Measurements from ENCODE around the gene PRKAR1B.

The PRKAR1B gene

DNA sequence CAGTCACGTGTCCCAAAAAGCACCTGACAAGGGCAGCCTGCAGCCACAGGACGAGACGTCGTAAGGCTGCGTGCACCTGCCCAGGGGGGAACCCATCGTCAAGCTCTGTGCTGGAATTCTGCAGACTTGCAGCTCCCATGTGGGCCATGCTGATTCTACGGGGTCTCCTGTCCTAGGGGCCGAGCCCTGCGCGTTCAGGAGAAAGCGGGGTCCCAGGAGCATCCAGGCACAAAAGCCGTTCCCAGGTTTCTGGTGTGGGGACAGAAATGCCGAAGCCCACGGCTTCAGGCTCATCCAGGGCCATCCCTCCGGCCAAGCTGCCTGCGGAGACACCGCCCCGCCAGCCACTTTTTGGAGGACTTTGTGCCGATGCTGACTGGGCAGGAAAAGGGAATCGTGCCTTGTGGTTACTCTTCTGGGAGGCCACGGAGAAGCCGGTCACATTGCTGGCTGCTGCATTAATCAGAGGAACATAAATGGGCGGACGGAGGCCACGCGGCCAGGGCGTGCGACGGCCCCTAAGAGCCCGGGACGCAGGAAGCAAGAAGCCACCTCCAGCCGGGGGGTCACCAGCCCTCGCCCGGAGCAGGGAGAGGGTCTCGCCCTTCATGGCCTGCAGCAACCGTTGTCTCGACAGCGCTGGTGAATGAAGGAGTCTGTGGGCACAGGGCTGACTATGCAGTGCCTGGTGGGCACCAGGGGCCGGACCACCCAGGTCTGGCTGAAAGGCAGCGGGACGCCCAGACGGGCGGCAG is 144.8 kb downstream of the PRKAR1B start:
- Histone ChIP-seq H2BK120ac (ENCODE audit: low read depth, low read length) (no peak overlapping the region), H4K91ac (ENCODE audit: low read length) (no peak overlapping the region), H3K9me3 (ENCODE audit: control insufficient read depth, low read length) (peaks cover 5% of the 10 kb centered on the region), H2BK15ac (ENCODE audit: low read depth, poor library complexity, severe bottlenecking) (no peak overlapping the region), H3K36me3 (ENCODE audit: control insufficient read depth in 1 of 2, insufficient read depth in 2 of 2, low read depth in 1 of 2, low read length in 2 of 2) (peaks cover 0 to 47% of the 10 kb centered on the region in 2 experiments), H2BK5ac (ENCODE audit: low read depth, low read length, poor library complexity, severe bottlenecking) (no peak overlapping the region), H2BK12ac (ENCODE audit: low read length in 2 of 2) (no peak overlapping the region), H3K18ac (ENCODE audit: low read depth in 1 of 2, low read length in 2 of 2) (no peak overlapping the region), H3K4me2 (ENCODE audit: low read length, poor library complexity, severe bottlenecking) (no peak overlapping the region), H2AFZ (ENCODE audit: low read depth, low read length) (no peak overlapping the region), H3K4me1 (ENCODE audit: control insufficient read depth, insufficient read depth, low read depth, low read length) (peaks cover 11% of the 10 kb centered on the region), H3K79me1 (replicated peaks; ENCODE audit: low read length, poor library complexity, severe bottlenecking) (no peaks in the 10 kb centered on the region), H3K14ac (ENCODE audit: low read length in 2 of 2) (no peak overlapping the region), H3K4me3 (ENCODE audit: insufficient read depth in 1 of 2, low read depth in 1 of 2, low read length in 2 of 2) (no peak overlapping the region), H3K23ac (ENCODE audit: low read length in 2 of 2) (no peak overlapping the region), H3K4ac (ENCODE audit: low read depth in 1 of 2, low read length in 2 of 2) (no peak overlapping the region), H3K27ac (ENCODE audit: low read length, poor library complexity, severe bottlenecking) (no peak overlapping the region), H2AK5ac (ENCODE audit: low read length, severe bottlenecking) (no peak overlapping the region), H4K8ac (ENCODE audit: low read length) (no peak overlapping the region), H3K9ac (ENCODE audit: low read length) (no peak overlapping the region), H3K27me3 (ENCODE audit: control insufficient read depth in 1 of 2, insufficient read depth in 1 of 2, low read length in 2 of 2) (no peaks in the 10 kb centered on the region)
- WGBS = 96% methylated on average over 43 of the region's 43 CpGs
- no peak for DNase-seq

DNA sequence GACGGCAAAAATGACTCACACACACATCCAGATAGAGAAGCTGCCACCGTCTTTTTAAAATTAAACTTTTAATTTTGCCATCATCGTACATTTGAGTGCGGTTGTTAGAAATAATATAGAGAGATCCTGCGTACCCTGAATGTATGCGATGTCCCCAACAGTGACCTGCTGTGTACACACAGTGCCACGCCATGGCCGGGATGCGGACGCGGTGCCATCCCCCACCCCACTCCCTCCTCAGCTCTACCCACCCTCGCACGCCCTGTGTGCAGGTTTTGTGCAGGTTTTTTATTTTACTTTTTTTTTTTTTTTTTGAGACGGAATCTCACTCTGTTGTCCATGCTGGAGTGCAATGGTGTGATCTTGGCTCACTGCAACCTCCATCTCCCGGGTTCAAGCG is 148.7 kb downstream of the PRKAR1B start:
- H3K4me3 ChIP-seq (ENCODE audit: insufficient read depth in 1 of 2, low read depth in 1 of 2, low read length in 2 of 2) = no peak overlapping the region
- no peak overlapping the region for H3K14ac ChIP-seq (ENCODE audit: low read length in 2 of 2)
- H2BK12ac ChIP-seq (ENCODE audit: low read length in 2 of 2) = no peak overlapping the region
- H3K36me3 ChIP-seq (ENCODE audit: control insufficient read depth in 1 of 2, insufficient read depth in 2 of 2, low read depth in 1 of 2, low read length in 2 of 2) = peaks cover 0 to 50% of the 10 kb centered on the region in 2 experiments
- H4K8ac ChIP-seq (ENCODE audit: low read length) = no peak overlapping the region
- H2BK5ac ChIP-seq (ENCODE audit: low read depth, low read length, poor library complexity, severe bottlenecking) = no peak overlapping the region
- DNase-seq = no peak
- H4K91ac ChIP-seq (ENCODE audit: low read length) = no peak overlapping the region
- 98% methylated on average over 14 of the region's 16 CpGs for WGBS
- no peak overlapping the region for H2AK5ac ChIP-seq (ENCODE audit: low read length, severe bottlenecking)
- H3K18ac ChIP-seq (ENCODE audit: low read depth in 1 of 2, low read length in 2 of 2) = no peak overlapping the region
- peaks cover 0 to 5% of the 10 kb centered on the region in 2 experiments for H3K27me3 ChIP-seq (ENCODE audit: control insufficient read depth in 1 of 2, insufficient read depth in 1 of 2, low read length in 2 of 2)
- no peak overlapping the region for H3K27ac ChIP-seq (ENCODE audit: low read length, poor library complexity, severe bottlenecking)
- H3K23ac ChIP-seq (ENCODE audit: low read length in 2 of 2) = no peak overlapping the region
- H3K9me3 ChIP-seq (ENCODE audit: control insufficient read depth, low read length) = no peaks in the 10 kb centered on the region
- no peak overlapping the region for H3K4me2 ChIP-seq (ENCODE audit: low read length, poor library complexity, severe bottlenecking)
- no peak overlapping the region for H2BK120ac ChIP-seq (ENCODE audit: low read depth, low read length)
- H3K4ac ChIP-seq (ENCODE audit: low read depth in 1 of 2, low read length in 2 of 2) = no peak overlapping the region
- no peak overlapping the region for H2AFZ ChIP-seq (ENCODE audit: low read depth, low read length)
- peaks cover 7% of the 10 kb centered on the region for H3K4me1 ChIP-seq (ENCODE audit: control insufficient read depth, insufficient read depth, low read depth, low read length)
- H3K9ac ChIP-seq (ENCODE audit: low read length) = no peak overlapping the region
- H2BK15ac ChIP-seq (ENCODE audit: low read depth, poor library complexity, severe bottlenecking) = no peak overlapping the region
- H3K79me1 ChIP-seq (replicated peaks; ENCODE audit: low read length, poor library complexity, severe bottlenecking) = no peaks in the 10 kb centered on the region

DNA sequence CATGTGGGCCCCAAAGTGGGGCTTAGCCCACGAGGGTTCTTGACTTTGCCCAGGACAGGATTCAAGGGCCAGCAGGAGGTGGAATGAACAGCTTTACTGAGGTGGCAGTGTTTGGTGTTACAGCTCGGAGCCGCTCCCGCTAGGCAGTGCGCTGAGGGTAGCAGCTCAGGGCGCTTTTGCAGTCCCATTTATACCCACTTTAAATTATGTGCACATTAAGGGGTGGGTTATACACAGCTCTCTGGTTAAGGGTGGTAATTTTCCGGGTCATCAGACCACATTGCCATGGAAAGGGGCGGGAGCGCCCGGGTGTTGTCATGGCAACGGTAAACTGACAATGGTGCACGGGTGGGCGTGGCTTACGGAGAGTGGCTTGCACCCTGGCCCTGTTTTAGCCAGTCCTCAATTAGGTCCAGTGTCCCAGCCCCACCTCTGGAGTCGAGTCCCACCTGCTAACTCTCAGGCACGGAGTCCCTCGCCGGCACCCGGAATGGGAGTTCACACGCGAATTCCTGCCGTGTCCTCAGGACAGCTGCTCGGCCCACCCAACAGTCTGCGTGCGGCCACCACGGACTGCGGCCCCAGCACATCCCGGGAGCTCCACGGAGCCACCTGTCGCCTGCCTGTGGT is 149.2 kb downstream of the PRKAR1B start:
- H2BK120ac ChIP-seq (ENCODE audit: low read depth, low read length) = no peak overlapping the region
- H3K4ac ChIP-seq (ENCODE audit: low read depth in 1 of 2, low read length in 2 of 2) = no peak overlapping the region
- no peaks in the 10 kb centered on the region for H3K79me1 ChIP-seq (replicated peaks; ENCODE audit: low read length, poor library complexity, severe bottlenecking)
- no peak overlapping the region for H2BK5ac ChIP-seq (ENCODE audit: low read depth, low read length, poor library complexity, severe bottlenecking)
- H3K36me3 ChIP-seq (ENCODE audit: control insufficient read depth in 1 of 2, insufficient read depth in 2 of 2, low read depth in 1 of 2, low read length in 2 of 2) = peaks cover 0 to 45% of the 10 kb centered on the region in 2 experiments
- H3K27me3 ChIP-seq (ENCODE audit: control insufficient read depth in 1 of 2, insufficient read depth in 1 of 2, low read length in 2 of 2) = peaks cover 0 to 6% of the 10 kb centered on the region in 2 experiments
- H3K14ac ChIP-seq (ENCODE audit: low read length in 2 of 2) = no peak overlapping the region
- H3K4me2 ChIP-seq (ENCODE audit: low read length, poor library complexity, severe bottlenecking) = no peak overlapping the region
- 94% methylated on average over 27 of the region's 30 CpGs for WGBS
- H2AK5ac ChIP-seq (ENCODE audit: low read length, severe bottlenecking) = no peak overlapping the region
- H3K27ac ChIP-seq (ENCODE audit: low read length, poor library complexity, severe bottlenecking) = no peak overlapping the region
- no peak overlapping the region for H3K18ac ChIP-seq (ENCODE audit: low read depth in 1 of 2, low read length in 2 of 2)
- no peaks in the 10 kb centered on the region for H3K9me3 ChIP-seq (ENCODE audit: control insufficient read depth, low read length)
- no peak overlapping the region for H3K23ac ChIP-seq (ENCODE audit: low read length in 2 of 2)
- H2BK12ac ChIP-seq (ENCODE audit: low read length in 2 of 2) = no peak overlapping the region
- no peak overlapping the region for H4K8ac ChIP-seq (ENCODE audit: low read length)
- H2AFZ ChIP-seq (ENCODE audit: low read depth, low read length) = no peak overlapping the region
- peaks cover 5% of the 10 kb centered on the region for H3K4me1 ChIP-seq (ENCODE audit: control insufficient read depth, insufficient read depth, low read depth, low read length)
- H4K91ac ChIP-seq (ENCODE audit: low read length) = no peak overlapping the region
- no peak overlapping the region for H2BK15ac ChIP-seq (ENCODE audit: low read depth, poor library complexity, severe bottlenecking)
- no peak overlapping the region for H3K9ac ChIP-seq (ENCODE audit: low read length)
- DNase-seq = no peak
- no peak overlapping the region for H3K4me3 ChIP-seq (ENCODE audit: insufficient read depth in 1 of 2, low read depth in 1 of 2, low read length in 2 of 2)

DNA sequence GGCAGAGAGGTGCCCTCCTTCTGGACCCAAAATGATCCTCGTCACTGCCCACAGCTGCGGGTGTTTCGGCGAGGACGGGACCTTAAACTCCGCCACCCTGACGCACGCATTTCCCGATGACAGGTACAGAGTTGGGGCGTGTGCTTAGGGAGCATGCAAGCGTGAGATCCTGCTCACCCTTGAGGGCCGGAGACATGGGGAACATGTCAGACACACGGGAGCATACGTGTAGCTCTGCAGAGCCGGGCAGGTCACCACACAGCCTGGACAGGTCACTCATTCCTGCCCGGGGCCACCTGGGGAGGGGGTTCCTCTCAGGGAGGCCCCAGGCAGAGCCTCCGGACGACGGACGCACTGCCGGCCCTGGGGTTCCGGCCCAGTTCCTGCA is 149.8 kb downstream of the PRKAR1B start:
- 97% methylated on average over 22 of the region's 22 CpGs for WGBS
- H3K27ac ChIP-seq (ENCODE audit: low read length, poor library complexity, severe bottlenecking) = no peak overlapping the region

More for the DNA sequence above, 149.8 kb downstream of the PRKAR1B start:
- Histone ChIP-seq H3K79me1 (replicated peaks; ENCODE audit: low read length, poor library complexity, severe bottlenecking) (no peaks in the 10 kb centered on the region), H2BK5ac (ENCODE audit: low read depth, low read length, poor library complexity, severe bottlenecking) (no peak overlapping the region), H3K14ac (ENCODE audit: low read length in 2 of 2) (no peak overlapping the region), H2BK120ac (ENCODE audit: low read depth, low read length) (no peak overlapping the region), H3K36me3 (ENCODE audit: control insufficient read depth in 1 of 2, insufficient read depth in 2 of 2, low read depth in 1 of 2, low read length in 2 of 2) (peaks cover 0 to 39% of the 10 kb centered on the region in 2 experiments), H3K23ac (ENCODE audit: low read length in 2 of 2) (no peak overlapping the region), H3K9me3 (ENCODE audit: control insufficient read depth, low read length) (no peaks in the 10 kb centered on the region), H2BK12ac (ENCODE audit: low read length in 2 of 2) (no peak overlapping the region), H3K27me3 (ENCODE audit: control insufficient read depth in 1 of 2, insufficient read depth in 1 of 2, low read length in 2 of 2) (peaks cover 0 to 8% of the 10 kb centered on the region in 2 experiments), H3K4me1 (ENCODE audit: control insufficient read depth, insufficient read depth, low read depth, low read length) (peaks cover 5% of the 10 kb centered on the region), H2BK15ac (ENCODE audit: low read depth, poor library complexity, severe bottlenecking) (no peak overlapping the region), H2AFZ (ENCODE audit: low read depth, low read length) (no peak overlapping the region), H2AK5ac (ENCODE audit: low read length, severe bottlenecking) (no peak overlapping the region), H3K4me2 (ENCODE audit: low read length, poor library complexity, severe bottlenecking) (no peak overlapping the region), H3K9ac (ENCODE audit: low read length) (no peak overlapping the region), H4K8ac (ENCODE audit: low read length) (no peak overlapping the region), H4K91ac (ENCODE audit: low read length) (peak overlapping the region; percentile 20), H3K18ac (ENCODE audit: low read depth in 1 of 2, low read length in 2 of 2) (no peak overlapping the region), H3K4ac (ENCODE audit: low read depth in 1 of 2, low read length in 2 of 2) (no peak overlapping the region), H3K4me3 (ENCODE audit: insufficient read depth in 1 of 2, low read depth in 1 of 2, low read length in 2 of 2) (peak overlapping the region in 1 of 2 experiments; percentile 4)
- no peak for DNase-seq
